Left ventricle myocardium inferior (tissue), 1 donor: ENCODE data around the gene NAPSA. TPM values are rescaled to one million over a fixed set of nuclear protein-coding genes. Genes with fewer than 3 reads are reported as not detected.
"Not testable (repeated sequence)": the region's sequence is repeated elsewhere in the genome, so short reads cannot be mapped to it uniquely, and the experiment has no call there.

Source experiments
- DNase-seq: peaks from one replicate; pipeline ENCODE4 v3.0.0-alpha.2; 2020
- H3K27ac ChIP-seq: fragments of 200-600 bp; replicated peaks from 2 replicates; pipeline ENCODE4 v1.8.0; 2021
- H3K27me3 ChIP-seq: fragments of 200-600 bp; 2 replicates; pipeline ENCODE4 v1.8.0; 2021; ENCODE audit warnings: low read depth
- H3K36me3 ChIP-seq: fragments of 200-600 bp; 2 replicates; pipeline ENCODE4 v1.8.0; 2021
- H3K4me1 ChIP-seq: fragments of 200-600 bp; 2 replicates; pipeline ENCODE4 v1.8.0; 2021
- H3K4me3 ChIP-seq: fragments of 200-600 bp; 2 replicates; pipeline ENCODE4 v1.8.0; 2021; ENCODE audit warnings: mild to moderate bottlenecking, moderate library complexity
- H3K9me3 ChIP-seq: fragments of 200-600 bp; replicated peaks from 2 replicates; pipeline ENCODE4 v1.8.0; 2021
- CTCF ChIP-seq: fragments of 200-600 bp; IDR thresholded peaks from 2 replicates; pipeline ENCODE4 v1.8.0; 2021; ENCODE audit warnings: antibody characterized with exemption, mild to moderate bottlenecking, borderline replicate concordance
- intact Hi-C: fragments of 100-400 bp; cut with micrococcal nuclease; formaldehyde crosslinking; loops from one replicate; pipeline ENCODE4 v1.11.0; 2022
- total RNA-seq: library from RNA; stranded (reverse); fragmentation: NEBNext Ultra II Directional; extraction: Animal tissue kit (Norgen Biotek cat#: 25700); gene quantifications from one replicate; pipeline ENCODE4 v1.2.1, GENCODE V29; 2021
- donor health status: DM: no; HTN: yes; CAD: no; lungs with severe emphysema.

The NAPSA gene
- total RNA-seq, 1 donor from 2014 or later = 0.05 TPM

- H3K4me3 ChIP-seq = no peak overlapping the region
- H3K27ac ChIP-seq = no peak overlapping the region
- H3K9me3 ChIP-seq = no peaks in the 10 kb centered on the region
- H3K4me1 ChIP-seq = peaks cover 24% of the 10 kb centered on the region
- no peaks in the 10 kb centered on the region for H3K27me3 ChIP-seq
- no peaks in the 10 kb centered on the region for H3K36me3 ChIP-seq
- no peak for TF ChIP-seq CTCF
- intact Hi-C loops = loop anchor here (10.0 kb wide), 1 partner anchor 53 kb away; the partner anchor contains the start of gene SPIB
- no peak for DNase-seq
Observed at GRCh38 chr19:50361290-50362029, 4.0 kb downstream of the NAPSA start.

DNA sequence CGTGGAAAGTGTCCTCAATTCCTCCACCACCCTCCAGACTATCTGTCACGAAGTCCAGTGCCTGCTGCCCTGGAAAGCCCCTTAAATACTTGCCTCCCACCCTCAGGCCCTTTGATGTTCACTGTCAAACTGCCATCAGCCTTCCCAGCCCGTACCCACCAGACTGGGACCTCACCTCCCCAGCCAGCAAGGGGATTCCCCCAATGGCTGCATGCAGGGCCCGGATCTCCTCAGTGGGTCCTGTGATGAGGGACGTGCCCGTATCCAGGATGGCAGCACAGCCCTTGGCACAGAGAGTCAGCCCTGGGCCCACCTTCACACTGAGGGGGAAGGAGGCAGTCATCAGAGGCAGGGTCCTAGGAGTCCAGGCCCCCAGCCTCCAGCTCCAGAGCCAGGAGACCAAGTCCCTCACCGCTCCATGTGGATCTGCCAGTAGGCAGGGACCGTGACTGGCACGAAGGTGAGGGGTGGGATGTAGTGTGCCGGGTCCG, 6.1 kb downstream of the NAPSA start:
- Histone ChIP-seq H3K27me3 (no peaks in the 10 kb centered on the region), H3K9me3 (no peaks in the 10 kb centered on the region), H3K27ac (no peak overlapping the region), H3K4me1 (peaks cover 24% of the 10 kb centered on the region), H3K4me3 (no peak overlapping the region), H3K36me3 (no peaks in the 10 kb centered on the region)
- intact Hi-C loops = no loop called here
- DNase-seq = no peak
- no peak for TF ChIP-seq CTCF

- Histone ChIP-seq H3K27me3 (no peaks in the 10 kb centered on the region), H3K9me3 (no peaks in the 10 kb centered on the region), H3K4me3 (peak overlapping the region; percentile 67), H3K27ac (peak overlapping the region; percentile 83), H3K36me3 (no peaks in the 10 kb centered on the region), H3K4me1 (peaks cover 24% of the 10 kb centered on the region)
- TF ChIP-seq CTCF = no peak
- DNase-seq = peak; percentile 74
- intact Hi-C loops = no loop called here
Observed at GRCh38 chr19:50358483-50359327, 6.7 kb downstream of the NAPSA start.

GRCh38 chr19:50357178-50358100, 8.0 kb downstream of the NAPSA start:
- H3K4me3 ChIP-seq = peak overlapping the region; percentile 67
- intact Hi-C loops = no loop called here
- peak; percentile 77 for DNase-seq
- no peaks in the 10 kb centered on the region for H3K9me3 ChIP-seq
- H3K36me3 ChIP-seq = no peaks in the 10 kb centered on the region
- peaks cover 24% of the 10 kb centered on the region for H3K4me1 ChIP-seq
- peak overlapping the region; percentile 83 for H3K27ac ChIP-seq
- TF ChIP-seq CTCF = peak; percentile 89
- no peaks in the 10 kb centered on the region for H3K27me3 ChIP-seq

DNA sequence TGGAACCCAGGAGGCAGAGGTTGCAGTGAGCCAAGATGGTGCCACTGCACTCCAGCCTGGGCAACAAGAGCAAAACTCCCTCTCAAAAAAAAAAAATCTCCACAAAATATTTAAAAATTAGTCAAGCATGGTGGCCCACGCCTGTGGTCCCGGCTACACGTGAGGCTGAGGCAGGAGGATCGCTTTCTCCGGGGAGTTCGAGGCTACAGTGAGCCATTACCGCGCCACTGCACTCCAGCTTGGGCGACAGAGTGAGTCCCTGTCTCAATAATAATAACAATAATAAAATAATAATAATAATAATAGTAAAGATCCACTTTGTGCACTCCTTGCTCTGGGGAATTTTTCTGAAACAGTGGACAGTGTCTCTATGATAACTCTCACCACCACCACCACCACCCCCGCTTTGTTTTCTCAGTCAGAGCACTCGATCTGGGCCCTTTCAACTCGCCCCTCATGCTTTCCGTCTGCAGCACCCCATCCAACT, 8.7 kb downstream of the NAPSA start:
- Histone ChIP-seq H3K36me3 (no peaks in the 10 kb centered on the region), H3K4me3 (peak overlapping the region; percentile 67), H3K27me3 (no peaks in the 10 kb centered on the region), H3K4me1 (peaks cover 24% of the 10 kb centered on the region), H3K27ac (peak overlapping the region; percentile 83), H3K9me3 (no peaks in the 10 kb centered on the region)
- intact Hi-C loops = no loop called here
- no peak for DNase-seq
- no peak for TF ChIP-seq CTCF

DNA sequence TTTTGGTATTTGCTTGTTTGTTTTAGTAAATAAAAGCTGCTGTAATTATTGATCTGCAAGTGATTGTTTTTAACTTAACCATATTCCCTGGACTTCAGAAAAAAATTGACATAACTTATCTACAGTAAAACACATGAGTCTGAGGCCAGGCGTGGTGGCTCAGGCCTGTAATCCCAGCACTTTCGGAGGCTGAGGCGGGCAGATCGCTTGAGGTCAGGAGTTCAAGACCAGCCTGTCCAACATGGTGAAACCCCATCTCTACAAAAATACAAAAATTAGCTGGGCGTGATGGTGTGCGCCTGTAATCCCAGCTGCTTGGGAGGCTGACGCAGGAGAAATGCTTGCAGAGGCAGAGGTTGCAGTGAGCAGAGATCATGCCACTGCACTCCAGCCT, 12.0 kb downstream of the NAPSA start:
- peaks cover 18% of the 10 kb centered on the region for H3K4me1 ChIP-seq
- H3K4me3 ChIP-seq, H3K36me3 ChIP-seq, DNase-seq, H3K27me3 ChIP-seq, intact Hi-C loops, H3K27ac ChIP-seq, H3K9me3 ChIP-seq: not testable (repeated sequence)
